Measurements from ENCODE around the gene IQSEC1.

IQSEC1 gene

GRCh38 chr3:13046569-13047274, 26.5 kb downstream of the IQSEC1 start:
- DNase-seq, result no peak

- no peak for DNase-seq
These were observed 27.2 kb downstream of the IQSEC1 start for GRCh38 chr3:13045904-13046568.

GRCh38 chr3:13045241-13045903, 27.9 kb downstream of the IQSEC1 start:
- DNase-seq, result no peak

DNA sequence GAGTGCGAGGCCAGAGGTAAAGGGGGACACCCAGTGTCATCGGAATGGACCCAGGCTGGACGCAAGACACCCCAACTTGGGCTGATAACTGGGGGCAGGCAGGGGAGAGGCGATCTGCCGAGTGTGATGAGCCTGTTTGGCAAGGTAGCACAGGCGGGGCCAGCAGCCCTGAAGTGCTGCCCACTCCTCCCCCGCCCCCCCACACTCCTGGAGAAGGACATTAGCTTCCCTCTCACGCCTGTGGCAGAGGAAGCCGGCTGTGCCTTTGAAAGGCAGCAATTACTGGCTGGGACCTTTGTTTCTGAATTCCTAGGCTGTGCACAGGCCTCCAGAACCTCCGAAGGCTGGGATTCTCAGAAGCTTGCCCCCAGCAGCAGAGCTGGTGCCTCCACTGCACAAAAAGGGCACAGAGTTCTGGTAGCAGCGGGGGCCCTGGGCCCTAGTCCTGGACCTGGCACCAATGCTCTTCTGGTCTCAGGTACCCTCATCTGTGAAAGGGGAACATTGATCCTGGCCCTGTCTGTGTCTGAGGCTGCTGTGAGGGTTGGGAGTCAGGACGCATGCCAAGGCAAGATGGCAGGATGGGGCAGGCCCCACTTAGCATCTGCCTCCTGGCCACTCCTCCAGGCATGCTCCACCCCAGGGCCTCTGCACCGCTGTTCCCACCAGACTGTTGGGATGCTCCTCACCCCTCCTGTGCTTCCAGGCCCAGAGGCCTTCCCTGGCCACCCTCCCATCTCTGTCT, 28.6 kb downstream of the IQSEC1 start:
- DNase-seq, result no peak

- DNase-seq, result no peak
These were observed 29.6 kb downstream of the IQSEC1 start for GRCh38 chr3:13043656-13044055.

- no peak for DNase-seq
These were observed 30.4 kb downstream of the IQSEC1 start for GRCh38 chr3:13042715-13043271.

DNA sequence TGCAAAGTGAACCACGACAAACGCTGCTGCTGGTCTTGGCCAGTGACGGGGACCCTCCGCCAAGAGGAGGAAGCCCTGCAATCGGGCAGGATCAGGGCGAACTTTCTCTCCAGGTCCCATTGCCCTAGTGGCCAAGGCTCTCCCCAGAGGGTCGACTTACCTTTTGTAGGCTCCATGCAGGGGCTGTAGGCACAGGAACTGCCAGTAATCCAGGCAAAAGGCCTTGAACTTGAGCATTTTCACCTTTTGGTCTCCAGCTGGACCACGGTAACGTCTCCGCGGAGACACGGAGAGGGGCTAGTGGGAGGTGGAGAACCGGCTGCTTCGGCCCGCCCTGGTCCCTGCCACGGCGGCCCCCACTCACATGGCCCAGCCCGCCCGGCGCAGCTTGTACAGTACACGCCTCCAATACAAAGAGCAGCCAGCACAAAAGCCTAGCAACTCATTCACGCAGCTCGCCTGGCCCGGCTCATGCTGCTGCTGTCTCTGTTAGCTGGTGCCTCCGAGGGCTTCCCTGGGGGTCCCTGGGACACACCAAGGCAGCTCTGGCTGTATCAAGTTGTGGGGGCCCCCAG, 31.0 kb downstream of the IQSEC1 start:
- no peak for DNase-seq

DNA sequence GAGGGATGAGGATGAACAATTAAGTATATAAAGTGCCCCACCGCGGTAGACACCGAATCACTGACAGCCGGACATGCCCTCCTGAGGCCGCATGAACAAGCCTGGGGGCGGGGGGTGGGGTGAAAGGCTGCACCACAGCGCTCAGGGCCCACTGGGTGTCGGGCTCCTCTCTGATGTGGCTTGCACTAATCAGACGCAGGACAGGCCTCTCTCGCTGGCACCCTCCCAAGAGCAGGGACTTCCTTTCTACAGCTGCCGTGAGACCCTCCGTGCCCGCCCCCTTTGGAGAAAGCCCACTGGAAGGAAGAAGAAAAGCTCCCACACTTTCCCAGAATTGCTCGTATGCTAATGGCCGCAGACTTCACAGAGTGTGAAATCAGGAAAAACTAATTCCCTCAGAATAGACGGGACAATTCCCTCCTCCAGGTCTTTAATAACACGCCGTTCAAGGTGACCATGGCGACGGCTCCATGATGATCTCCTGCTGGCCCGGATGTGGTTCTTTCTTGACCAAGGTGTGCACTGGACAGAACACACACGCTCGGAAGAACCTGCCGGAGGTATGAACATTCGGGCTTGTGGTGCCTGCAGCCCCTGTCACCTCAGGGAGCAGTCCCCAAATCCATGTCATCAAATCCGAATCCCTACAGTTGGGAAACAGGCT, 32.0 kb downstream of the IQSEC1 start:
- DNase-seq, result no peak

- no peak for DNase-seq
These were observed 32.7 kb downstream of the IQSEC1 start for GRCh38 chr3:13040361-13041074.

GRCh38 chr3:13039213-13039896, 33.9 kb downstream of the IQSEC1 start:
- no peak for DNase-seq

DNA sequence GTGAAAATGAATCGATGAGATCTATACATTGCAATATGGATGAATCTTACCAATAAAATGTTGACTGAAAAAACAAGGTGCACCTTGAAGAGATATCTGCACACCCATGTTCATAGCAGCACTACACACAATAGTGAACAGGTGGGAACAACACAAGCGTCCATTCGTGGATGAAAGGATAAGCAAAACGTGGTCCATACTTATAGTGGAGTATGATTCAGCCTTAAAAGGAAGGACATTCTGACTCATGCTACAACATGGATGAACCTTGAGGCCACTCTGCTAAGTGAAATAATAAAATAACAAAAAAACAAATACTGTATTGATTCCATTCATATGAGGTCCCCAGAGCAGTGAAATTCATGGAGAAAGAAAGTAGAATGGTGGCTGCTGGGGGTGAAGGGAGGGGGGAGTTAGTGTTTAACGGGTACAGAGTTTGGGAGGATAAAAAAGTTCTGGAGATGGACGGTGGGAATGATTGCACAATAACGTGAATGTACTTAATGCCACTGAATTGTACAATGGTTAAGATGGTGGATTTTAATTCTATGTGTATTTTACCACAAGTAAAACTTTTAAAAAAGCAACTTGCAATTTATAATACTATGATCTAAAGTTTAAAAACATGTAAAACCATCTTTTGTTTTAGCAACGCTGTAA, 35.6 kb downstream of the IQSEC1 start:
- no peak for DNase-seq

DNA sequence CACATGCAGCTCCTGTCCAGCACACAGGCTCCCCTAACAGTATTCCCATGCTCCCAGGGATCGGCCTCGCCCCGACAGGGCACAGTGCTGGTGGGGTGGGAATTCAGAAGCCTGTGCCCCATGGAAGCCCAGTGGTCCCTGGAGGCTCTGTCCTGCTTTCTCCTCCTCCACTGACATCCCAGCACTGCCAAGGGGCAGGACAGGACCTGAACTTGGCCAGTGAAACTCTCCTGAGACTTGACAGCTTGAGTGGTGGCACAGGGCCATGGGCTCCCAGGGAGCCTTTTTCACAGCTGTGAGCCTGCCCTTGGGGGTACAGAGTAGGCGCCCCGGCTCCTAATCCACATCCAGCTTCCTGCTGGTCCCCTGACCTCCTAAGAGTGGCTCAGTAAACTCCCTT, 38.4 kb downstream of the IQSEC1 start:
- DNase-seq, result no peak

GRCh38 chr3:13034109-13034800, 39.0 kb downstream of the IQSEC1 start:
- DNase-seq, result no peak

DNA sequence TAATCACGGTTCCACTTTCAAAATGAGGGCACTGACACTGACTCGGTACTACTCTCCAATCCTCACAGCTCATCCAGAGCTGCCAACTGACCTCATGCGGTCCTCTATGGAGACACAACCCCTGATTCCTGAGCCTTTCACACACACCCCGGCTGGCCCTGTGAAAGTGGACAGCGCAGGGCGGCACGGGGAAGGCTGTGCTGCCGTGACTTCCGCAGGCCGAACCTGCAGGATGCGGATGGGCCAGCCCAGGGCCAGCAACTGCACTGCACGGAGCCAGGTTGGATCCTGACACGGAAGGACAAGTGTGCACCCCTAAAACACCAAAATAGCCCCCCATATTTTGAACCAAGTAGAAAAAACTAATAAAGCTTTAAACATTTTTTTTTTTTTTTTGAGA, 41.0 kb downstream of the IQSEC1 start:
- no peak for DNase-seq

GRCh38 chr3:13031621-13032020, 41.6 kb downstream of the IQSEC1 start:
- no peak for DNase-seq

GRCh38 chr3:13030684-13031083, 42.5 kb downstream of the IQSEC1 start:
- DNase-seq, result no peak

GRCh38 chr3:13028010-13028821, 45.0 kb downstream of the IQSEC1 start:
- DNase-seq, result no peak

GRCh38 chr3:13027154-13027553, 46.1 kb downstream of the IQSEC1 start:
- no peak for DNase-seq

DNA sequence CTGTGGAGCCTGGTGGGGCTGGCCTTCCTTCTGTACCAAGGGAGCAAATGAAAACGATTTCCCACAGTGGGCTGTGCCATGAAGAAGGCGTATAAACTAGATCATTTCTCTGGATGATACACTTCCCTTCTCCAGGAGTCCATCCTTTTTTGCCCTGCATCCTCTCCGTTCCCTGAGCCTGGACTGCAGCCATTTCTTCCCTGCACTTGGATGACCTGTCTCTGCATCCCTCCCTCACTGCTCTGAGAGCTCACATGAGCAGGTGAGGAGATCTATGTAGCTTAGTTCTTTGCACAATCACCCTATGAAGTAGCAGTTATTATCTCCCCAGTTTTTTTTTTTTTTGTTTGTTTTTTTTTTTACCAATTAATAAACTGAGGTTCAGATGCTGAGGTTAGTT, 46.7 kb downstream of the IQSEC1 start:
- DNase-seq, result no peak

All from T1000 (cell line).